Stimulated activated CD8-positive, alpha-beta memory T cell treated with anti-CD3 and anti-CD28 coated beads, Interleukin-15, amount 100 ng/mL, for 1 hour (primary cell): ENCODE results near the gene ESRRA.

Experiments used
- DNase-seq: peaks from one replicate; pipeline ENCODE4 v3.0.0-alpha.2; 2020; ENCODE audit warnings: low read depth

ESRRA gene

GRCh38 chr11:64352099-64352994 lies 47.0 kb downstream of the ESRRA start:
- DNase-seq: no peak

GRCh38 chr11:64352995-64353714 lies 47.8 kb downstream of the ESRRA start:
- no peak for DNase-seq

GRCh38 chr11:64353715-64354506 lies 48.6 kb downstream of the ESRRA start:
- DNase-seq: no peak

GRCh38 chr11:64355078-64355940 lies 50.0 kb downstream of the ESRRA start:
- DNase-seq: no peak

GRCh38 chr11:64356498-64357411 lies 51.4 kb downstream of the ESRRA start:
- DNase-seq: no peak

- DNase-seq: no peak
Observed at GRCh38 chr11:64357446-64357845, 52.1 kb downstream of the ESRRA start.

DNA sequence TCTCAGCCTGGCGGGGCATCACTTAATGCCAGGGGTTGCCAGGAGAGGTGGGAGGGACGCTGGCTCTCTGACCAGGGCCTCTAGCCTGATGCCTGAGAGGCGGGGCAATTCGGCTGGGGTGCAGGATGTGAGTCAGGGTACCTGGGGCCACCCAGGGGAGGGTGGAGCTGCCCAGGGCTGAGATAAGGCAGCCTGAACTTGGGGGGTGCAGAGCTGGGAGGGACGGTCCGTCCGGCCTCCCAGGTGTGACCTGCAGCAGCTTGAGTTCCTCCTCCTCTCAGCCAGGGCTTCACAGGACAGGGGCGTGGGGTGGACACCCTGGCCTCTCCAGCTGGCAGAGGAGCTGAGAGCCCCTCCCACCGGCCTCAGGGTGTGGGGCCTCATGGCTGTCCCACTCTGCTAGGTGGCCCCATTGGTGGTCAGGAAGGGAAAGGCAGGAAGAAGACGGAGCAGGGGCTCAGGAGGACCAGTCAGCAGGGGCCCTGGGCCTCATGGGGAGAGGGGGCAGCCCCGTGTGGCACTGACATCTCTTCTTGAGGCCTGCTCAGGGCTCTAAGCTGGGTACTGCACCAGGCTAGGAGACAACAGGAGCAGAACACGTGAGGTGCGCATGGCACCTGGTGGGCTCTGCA lies 52.7 kb downstream of the ESRRA start:
- no peak for DNase-seq

GRCh38 chr11:64358536-64358906 lies 53.2 kb downstream of the ESRRA start:
- no peak for DNase-seq

- no peak for DNase-seq
Observed at GRCh38 chr11:64358907-64359711, 53.8 kb downstream of the ESRRA start, which contains the start of gene RPS6KA4. RPS6KA4 (plus strand) TSS chr11:64359162; CDS start chr11:64359236, 74 bp downstream.

GRCh38 chr11:64359712-64360445 lies 54.6 kb downstream of the ESRRA start:
- DNase-seq: no peak

- no peak for DNase-seq
Observed at GRCh38 chr11:64360448-64360921, 55.2 kb downstream of the ESRRA start.

GRCh38 chr11:64361659-64362058 lies 56.3 kb downstream of the ESRRA start:
- no peak for DNase-seq

DNA sequence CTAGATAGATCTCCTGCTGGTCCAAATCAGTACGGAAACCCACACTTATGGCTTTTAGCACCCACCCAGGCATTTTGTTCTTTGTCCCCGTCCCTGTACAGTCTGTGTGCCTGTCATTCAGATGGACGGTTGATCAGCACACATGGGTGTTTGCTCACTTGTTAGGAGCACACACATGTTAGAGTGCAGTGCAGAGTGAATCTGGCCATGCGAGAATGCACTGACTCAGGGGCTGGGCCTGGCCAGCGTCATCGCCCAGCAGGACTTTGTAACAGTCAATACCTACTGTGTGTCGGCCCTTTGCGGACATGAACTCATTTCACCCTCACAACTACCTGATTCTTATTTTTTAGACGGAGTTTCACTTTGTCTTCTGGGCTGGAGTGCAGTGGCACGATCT lies 57.0 kb downstream of the ESRRA start:
- no peak for DNase-seq

GRCh38 chr11:64364435-64364834 lies 59.1 kb downstream of the ESRRA start:
- no peak for DNase-seq

GRCh38 chr11:64364911-64365310 lies 59.6 kb downstream of the ESRRA start:
- no peak for DNase-seq
